HG02970 (cell line): Measurements from ENCODE around the gene FAM151A.

Source experiments
- ATAC-seq: cut with Tn5 transposase; IDR thresholded peaks from one replicate; pipeline ENCODE4 v1.9.1; 2021; ENCODE audit warnings: mild to moderate bottlenecking, moderate library complexity, moderate number of reproducible peaks; ENCODE audit not compliant: unreplicated experiment, low FRiP score

Gene FAM151A

GRCh38 chr1:54623216-54624007 is at the start of gene FAM151A:
Gene FAM151A, minus strand, starts transcription at chr1:54623525. Its CDS starts 130 bp downstream, at chr1:54623395.
- no peak for ATAC-seq

GRCh38 chr1:54671985-54672608 is 48.8 kb upstream of the FAM151A start:
- ATAC-seq, result no peak

- no peak for ATAC-seq
These were observed 45.2 kb upstream of the FAM151A start for GRCh38 chr1:54668567-54668966.

- ATAC-seq, result no peak
These were observed 44.5 kb upstream of the FAM151A start for GRCh38 chr1:54667797-54668196.

GRCh38 chr1:54666333-54666732 is 43.0 kb upstream of the FAM151A start:
- no peak for ATAC-seq

GRCh38 chr1:54665852-54666251 is 42.5 kb upstream of the FAM151A start:
- ATAC-seq, result no peak

- no peak for ATAC-seq
These were observed 41.0 kb upstream of the FAM151A start for GRCh38 chr1:54664364-54664763.

GRCh38 chr1:54663725-54664124 is 40.4 kb upstream of the FAM151A start:
- no peak for ATAC-seq

GRCh38 chr1:54658164-54658913 is 35.0 kb upstream of the FAM151A start:
- ATAC-seq, result no peak

- no peak for ATAC-seq
These were observed 29.7 kb upstream of the FAM151A start for GRCh38 chr1:54653036-54653435.

- ATAC-seq, result no peak
These were observed 28.8 kb upstream of the FAM151A start for GRCh38 chr1:54652168-54652567.

- no peak for ATAC-seq
These were observed 28.3 kb upstream of the FAM151A start for GRCh38 chr1:54651608-54652007.

- no peak for ATAC-seq
These were observed 27.1 kb upstream of the FAM151A start for GRCh38 chr1:54650417-54650816.

GRCh38 chr1:54649921-54650320 is 26.6 kb upstream of the FAM151A start:
- ATAC-seq, result no peak

- no peak for ATAC-seq
These were observed 26.0 kb upstream of the FAM151A start for GRCh38 chr1:54649130-54649898.

- ATAC-seq, result no peak
These were observed 22.7 kb upstream of the FAM151A start for GRCh38 chr1:54645806-54646676.

GRCh38 chr1:54643736-54644135 is 20.4 kb upstream of the FAM151A start:
- ATAC-seq, result no peak

GRCh38 chr1:54640863-54641836 is 17.8 kb upstream of the FAM151A start, which contains the start of gene MROH7:
Gene MROH7, plus strand, starts transcription at chr1:54641786. Its CDS starts 11,141 bp downstream, at chr1:54652927.
- no peak for ATAC-seq
